Activated CD8-positive, alpha-beta T cell treated with anti-CD3 and anti-CD28 coated beads for 36 hours (primary cell): ENCODE measurements around the gene EHMT1. TPM values are rescaled to one million over a fixed set of nuclear protein-coding genes. Genes with fewer than 3 reads are reported as not detected.

Experiments
- ATAC-seq: fragments of 200-7000 bp; cut with Tn5 transposase; one replicate; pipeline ENCODE4 v1.10.0; 2021; ENCODE audit warnings: mild to moderate bottlenecking, moderate library complexity
- CTCF ChIA-PET: fragments of 350-600 bp; sonication (Branson Sonifier 250); formaldehyde crosslinking; loops from one replicate; lab custom pipeline; 2021; ENCODE audit warnings: antibody characterized with exemption; lab: Charles Lee
- POLR2A ChIA-PET: fragments of 350-600 bp; sonication (Branson Sonifier 250); formaldehyde crosslinking; loops from one replicate; lab custom pipeline; 2021; ENCODE audit warnings: antibody characterized with exemption; lab: Charles Lee
- DNase-seq: peaks from one replicate; pipeline ENCODE4 v3.0.0-alpha.2; 2020
- H3K27ac Mint-ChIP-seq: one replicate; pipeline ENCODE4 v1.8.0; 2021; ENCODE audit warnings: mild to moderate bottlenecking, mixed read lengths
- H3K27me3 Mint-ChIP-seq: one replicate; pipeline ENCODE4 v1.8.0; 2021; ENCODE audit warnings: mixed read lengths
- H3K36me3 Mint-ChIP-seq: one replicate; pipeline ENCODE4 v1.8.0; 2021; ENCODE audit warnings: low read depth, mixed read lengths
- H3K4me1 Mint-ChIP-seq: one replicate; pipeline ENCODE4 v1.8.0; 2021; ENCODE audit warnings: low read depth, mixed read lengths
- H3K4me3 Mint-ChIP-seq: one replicate; pipeline ENCODE4 v1.8.0; 2021; ENCODE audit warnings: mild to moderate bottlenecking, moderate library complexity, mixed read lengths
- H3K9me3 Mint-ChIP-seq: one replicate; pipeline ENCODE4 v1.8.0; 2021; ENCODE audit warnings: mixed read lengths
- intact Hi-C: fragments of 100-400 bp; cut with micrococcal nuclease; formaldehyde crosslinking; loops from one replicate; pipeline ENCODE4 v1.10.0; 2022
- total RNA-seq, 2 experiments: library from RNA; stranded (reverse); gene quantifications; one replicate each; pipeline ENCODE4 v1.2.3, GENCODE V29; 2021
- TF ChIP-seq, protein P1 (sequence below): fragments of 200-600 bp; IDR thresholded peaks from one replicate; pipeline ENCODE4 v1.8.0; 2022; ENCODE audit warnings: antibody characterized with exemption, mild to moderate bottlenecking

Gene EHMT1
- total RNA-seq, 2 experiments from 2014 or later: 62.1 to 67.1 TPM

DNA sequence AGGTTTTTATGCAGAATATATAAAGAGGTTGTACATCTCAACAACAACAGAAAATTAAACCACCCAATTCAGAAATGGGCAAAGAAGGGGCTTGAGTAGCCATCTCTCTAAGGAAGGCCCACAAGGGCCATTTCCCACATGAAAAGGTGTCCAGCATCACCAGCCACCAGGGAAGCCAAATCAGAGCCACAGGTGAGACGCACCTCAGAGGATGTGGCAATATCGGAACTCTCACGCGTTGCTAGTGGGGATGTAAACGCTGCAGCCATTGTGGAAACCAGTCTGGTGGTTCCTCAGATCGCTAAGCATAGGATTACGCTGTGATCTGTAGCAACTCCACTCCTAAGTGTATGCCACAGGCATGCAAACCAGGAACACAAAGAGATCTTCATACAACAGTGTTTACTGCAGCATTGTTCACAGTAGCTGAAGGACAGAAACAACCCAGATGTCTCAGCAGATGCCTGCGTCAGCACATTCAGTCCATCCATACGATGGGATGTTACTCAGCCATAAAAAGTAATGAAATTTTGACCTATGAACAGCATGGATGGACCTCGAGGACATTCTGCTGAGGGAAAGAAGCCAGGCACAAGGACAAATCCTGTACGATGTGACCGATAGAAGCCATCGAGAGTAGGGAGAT is 174.5 kb downstream of the EHMT1 start:
- H3K27me3 Mint-ChIP-seq: no peaks in the 10 kb centered on the region
- H3K36me3 Mint-ChIP-seq: peaks cover 33% of the 10 kb centered on the region
- TF ChIP-seq, protein P1, sequence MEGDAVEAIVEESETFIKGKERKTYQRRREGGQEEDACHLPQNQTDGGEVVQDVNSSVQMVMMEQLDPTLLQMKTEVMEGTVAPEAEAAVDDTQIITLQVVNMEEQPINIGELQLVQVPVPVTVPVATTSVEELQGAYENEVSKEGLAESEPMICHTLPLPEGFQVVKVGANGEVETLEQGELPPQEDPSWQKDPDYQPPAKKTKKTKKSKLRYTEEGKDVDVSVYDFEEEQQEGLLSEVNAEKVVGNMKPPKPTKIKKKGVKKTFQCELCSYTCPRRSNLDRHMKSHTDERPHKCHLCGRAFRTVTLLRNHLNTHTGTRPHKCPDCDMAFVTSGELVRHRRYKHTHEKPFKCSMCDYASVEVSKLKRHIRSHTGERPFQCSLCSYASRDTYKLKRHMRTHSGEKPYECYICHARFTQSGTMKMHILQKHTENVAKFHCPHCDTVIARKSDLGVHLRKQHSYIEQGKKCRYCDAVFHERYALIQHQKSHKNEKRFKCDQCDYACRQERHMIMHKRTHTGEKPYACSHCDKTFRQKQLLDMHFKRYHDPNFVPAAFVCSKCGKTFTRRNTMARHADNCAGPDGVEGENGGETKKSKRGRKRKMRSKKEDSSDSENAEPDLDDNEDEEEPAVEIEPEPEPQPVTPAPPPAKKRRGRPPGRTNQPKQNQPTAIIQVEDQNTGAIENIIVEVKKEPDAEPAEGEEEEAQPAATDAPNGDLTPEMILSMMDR: no peak
- ChIA-PET POLR2A (no interaction called here), CTCF (no interaction called here)
- no peaks in the 10 kb centered on the region for H3K4me1 Mint-ChIP-seq
- no peak overlapping the region for H3K27ac Mint-ChIP-seq
- H3K4me3 Mint-ChIP-seq: no peak overlapping the region
- ATAC-seq (no peak), DNase-seq (no peak)
- intact Hi-C loops: no loop called here
- no peaks in the 10 kb centered on the region for H3K9me3 Mint-ChIP-seq

GRCh38 chr9:137795156-137795666 is 176.4 kb downstream of the EHMT1 start:
- no peak for ATAC-seq
- H3K27me3 Mint-ChIP-seq: no peaks in the 10 kb centered on the region
- no peak overlapping the region for H3K27ac Mint-ChIP-seq
- ChIA-PET CTCF (no interaction called here), POLR2A (interaction anchor here (0.9 kb wide), 1 partner anchor 17 kb away, joined by 3 read pairs; no protein-coding TSS in a partner anchor)
- H3K9me3 Mint-ChIP-seq: no peaks in the 10 kb centered on the region
- H3K36me3 Mint-ChIP-seq: peaks cover 37% of the 10 kb centered on the region
- H3K4me3 Mint-ChIP-seq: no peak overlapping the region
- intact Hi-C loops: no loop called here
- TF ChIP-seq, protein P1: no peak
- no peaks in the 10 kb centered on the region for H3K4me1 Mint-ChIP-seq
- no peak for DNase-seq

GRCh38 chr9:137797206-137798120 is 178.7 kb downstream of the EHMT1 start:
- Mint-ChIP-seq H3K9me3 (no peaks in the 10 kb centered on the region), H3K4me3 (no peak overlapping the region), H3K27me3 (no peaks in the 10 kb centered on the region), H3K36me3 (peaks cover 39% of the 10 kb centered on the region), H3K4me1 (no peaks in the 10 kb centered on the region), H3K27ac (no peak overlapping the region)
- ChIA-PET CTCF (no interaction called here), POLR2A (no interaction called here)
- TF ChIP-seq, protein P1: no peak
- intact Hi-C loops: no loop called here
- DNase-seq (no peak), ATAC-seq (no peak)

DNA sequence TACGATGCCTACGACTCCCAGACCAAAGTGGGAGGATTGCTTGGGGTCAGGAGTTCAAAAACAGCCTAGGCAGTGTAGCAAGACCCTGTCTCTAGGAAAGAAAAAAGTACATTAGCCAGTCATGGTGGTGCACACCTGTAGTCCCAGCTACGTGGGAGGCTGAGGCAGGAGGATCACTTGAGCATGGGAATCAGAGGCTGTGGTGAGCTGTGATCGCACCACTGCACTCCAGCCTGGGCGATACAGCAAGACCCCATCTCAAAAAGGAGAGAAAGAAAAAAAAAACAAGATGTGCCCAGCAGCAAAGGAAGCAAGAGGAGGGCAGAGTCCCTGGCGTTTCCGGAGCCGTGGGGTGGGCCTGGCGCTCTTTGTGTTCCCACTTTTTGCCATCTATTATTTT is 179.3 kb downstream of the EHMT1 start:
- no peak for ATAC-seq
- intact Hi-C loops: no loop called here
- POLR2A ChIA-PET: no interaction called here
- no peak overlapping the region for H3K27ac Mint-ChIP-seq
- H3K4me3 Mint-ChIP-seq: no peak overlapping the region
- no peaks in the 10 kb centered on the region for H3K4me1 Mint-ChIP-seq
- H3K27me3 Mint-ChIP-seq: no peaks in the 10 kb centered on the region
- no peak for DNase-seq
- CTCF ChIA-PET: no interaction called here
- H3K9me3 Mint-ChIP-seq: no peaks in the 10 kb centered on the region
- peaks cover 36% of the 10 kb centered on the region for H3K36me3 Mint-ChIP-seq
- TF ChIP-seq, protein P1: no peak
